ENCODE results near the gene ASB3.
"Not testable (repeated sequence)": the region's sequence is repeated elsewhere in the genome, so short reads cannot be mapped to it uniquely, and the experiment has no call there.

The ASB3 gene

DNA sequence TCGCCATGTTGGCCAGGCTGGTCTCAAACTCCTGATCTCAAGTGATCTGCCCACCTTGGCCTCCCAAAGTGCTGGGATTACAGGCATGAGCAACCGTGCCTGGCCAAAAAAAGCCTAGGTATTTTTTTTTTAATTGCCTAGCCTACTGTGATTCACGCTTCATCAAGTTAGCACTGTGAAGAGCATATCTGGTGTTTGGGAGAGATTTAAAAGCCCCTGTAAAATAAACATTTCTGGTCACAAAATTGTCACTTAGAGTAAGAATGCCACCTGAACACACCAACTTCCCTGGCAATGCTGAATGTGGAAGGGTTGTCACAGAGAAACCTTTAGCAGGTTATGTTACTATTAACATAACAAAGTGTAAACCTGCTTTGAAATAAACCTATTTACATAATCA lies 58.8 kb downstream of the ASB3 start:
- Histone ChIP-seq H3K36me3 (ENCODE audit: control insufficient read depth, low read depth, low read length) (no peaks in the 10 kb centered on the region), H3K9ac (ENCODE audit: low read length) (no peak overlapping the region), H3K27me3 (ENCODE audit: control insufficient read depth, insufficient read depth, low read length) (no peaks in the 10 kb centered on the region), H3K4me1 (ENCODE audit: control insufficient read depth, low read depth, low read length) (no peaks in the 10 kb centered on the region), H3K27ac (ENCODE audit: low read length) (no peak overlapping the region), H3K9me3 (ENCODE audit: control insufficient read depth, low read depth, low read length) (no peaks in the 10 kb centered on the region), H3K4me3 (ENCODE audit: low read length) (no peak overlapping the region)

DNA sequence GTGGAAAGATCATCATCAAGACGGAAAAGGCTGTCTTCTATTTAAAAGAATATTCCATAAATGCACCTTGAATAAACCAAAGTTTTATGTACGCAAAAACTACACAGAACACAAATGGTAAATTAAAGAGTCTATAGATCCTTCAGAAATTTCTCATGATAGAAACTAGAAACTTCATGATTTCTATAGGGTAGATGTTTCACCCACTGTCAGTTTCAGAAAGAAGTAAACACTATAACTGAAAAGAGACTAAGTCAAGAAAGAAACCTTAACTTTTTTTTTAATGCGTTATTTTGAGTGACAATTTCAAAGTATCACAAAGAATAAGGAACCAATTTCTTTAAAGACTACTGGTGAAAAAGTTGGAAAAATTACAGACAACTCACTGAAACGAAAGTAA lies 61.1 kb downstream of the ASB3 start:
- no peaks in the 10 kb centered on the region for H3K27me3 ChIP-seq (ENCODE audit: control insufficient read depth, insufficient read depth, low read length)
- no peaks in the 10 kb centered on the region for H3K4me1 ChIP-seq (ENCODE audit: control insufficient read depth, low read depth, low read length)
- no peaks in the 10 kb centered on the region for H3K36me3 ChIP-seq (ENCODE audit: control insufficient read depth, low read depth, low read length)
- H3K4me3 ChIP-seq (ENCODE audit: low read length), result no peak overlapping the region
- no peak overlapping the region for H3K9ac ChIP-seq (ENCODE audit: low read length)
- H3K27ac ChIP-seq (ENCODE audit: low read length), result no peak overlapping the region
- H3K9me3 ChIP-seq (ENCODE audit: control insufficient read depth, low read depth, low read length), result no peaks in the 10 kb centered on the region

DNA sequence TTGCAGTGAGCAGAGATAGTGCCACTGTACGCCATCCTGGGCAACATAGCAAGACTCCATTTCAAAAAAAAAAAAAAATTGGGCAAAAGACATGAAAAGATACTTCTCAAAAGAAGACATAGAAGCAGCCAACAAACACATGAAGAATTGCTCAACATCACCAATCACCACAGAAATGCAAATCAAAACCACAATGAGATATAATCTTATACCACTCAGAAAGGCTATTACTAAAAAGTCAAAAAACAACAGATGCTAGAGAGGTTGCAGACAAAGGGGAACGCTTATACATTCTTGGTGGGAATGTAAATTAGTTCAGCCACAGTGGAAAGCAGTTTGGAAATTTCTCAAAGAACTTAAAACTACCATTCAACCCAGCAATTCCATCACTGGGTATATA lies 62.2 kb downstream of the ASB3 start:
- Histone ChIP-seq H3K36me3 (ENCODE audit: control insufficient read depth, low read depth, low read length) (no peaks in the 10 kb centered on the region), H3K4me1 (ENCODE audit: control insufficient read depth, low read depth, low read length) (no peaks in the 10 kb centered on the region), H3K4me3 (ENCODE audit: low read length) (no peak overlapping the region), H3K27ac (ENCODE audit: low read length) (no peak overlapping the region), H3K9ac (ENCODE audit: low read length) (no peak overlapping the region), H3K9me3 (ENCODE audit: control insufficient read depth, low read depth, low read length) (no peaks in the 10 kb centered on the region), H3K27me3 (ENCODE audit: control insufficient read depth, insufficient read depth, low read length) (no peaks in the 10 kb centered on the region)

DNA sequence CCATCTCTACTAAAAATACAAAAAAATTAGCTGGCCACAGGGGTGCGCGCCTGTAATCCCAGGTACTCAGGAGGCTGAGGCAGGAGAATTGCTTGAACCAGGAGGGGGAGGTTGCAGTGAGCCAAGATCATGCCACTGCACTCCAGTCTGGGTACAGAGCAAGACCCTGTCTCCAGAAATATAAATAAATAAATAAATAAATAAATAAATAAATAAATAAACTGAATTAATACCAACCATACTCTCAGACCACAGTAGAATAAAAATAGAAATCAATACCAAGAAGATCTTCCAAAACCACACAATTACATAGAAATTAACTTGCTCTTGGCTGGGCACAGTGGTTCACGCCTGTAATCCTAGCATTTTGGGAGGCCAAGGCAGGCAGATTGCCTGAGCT lies 65.8 kb downstream of the ASB3 start:
- not testable (repeated sequence) for H3K9me3 ChIP-seq (ENCODE audit: control insufficient read depth, low read depth, low read length); H3K4me3 ChIP-seq (ENCODE audit: low read length); H3K9ac ChIP-seq (ENCODE audit: low read length); H3K27ac ChIP-seq (ENCODE audit: low read length); H3K36me3 ChIP-seq (ENCODE audit: control insufficient read depth, low read depth, low read length); H3K27me3 ChIP-seq (ENCODE audit: control insufficient read depth, insufficient read depth, low read length); H3K4me1 ChIP-seq (ENCODE audit: control insufficient read depth, low read depth, low read length)

DNA sequence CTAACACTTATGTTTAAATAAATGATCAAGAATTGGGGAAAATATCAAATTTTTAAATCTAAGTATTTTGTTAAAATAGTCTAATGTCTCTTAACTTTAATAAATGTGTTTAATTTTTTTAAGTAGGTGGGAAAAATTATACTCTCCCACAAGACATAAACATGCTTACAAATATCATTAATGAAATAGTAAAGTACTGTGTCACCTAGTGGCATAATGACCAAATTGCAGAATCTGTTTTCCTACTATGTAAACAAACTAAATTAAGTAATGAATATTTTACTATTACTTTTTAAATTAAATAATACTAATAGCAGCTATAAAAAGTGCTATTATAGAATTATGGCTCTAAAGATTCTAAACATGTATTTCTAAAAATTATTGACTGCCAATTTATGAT lies 71.2 kb downstream of the ASB3 start:
- no peak overlapping the region for H3K4me3 ChIP-seq (ENCODE audit: low read length)
- H3K4me1 ChIP-seq (ENCODE audit: control insufficient read depth, low read depth, low read length), result no peaks in the 10 kb centered on the region
- H3K9ac ChIP-seq (ENCODE audit: low read length), result no peak overlapping the region
- H3K9me3 ChIP-seq (ENCODE audit: control insufficient read depth, low read depth, low read length), result no peaks in the 10 kb centered on the region
- H3K36me3 ChIP-seq (ENCODE audit: control insufficient read depth, low read depth, low read length), result peaks cover under 1% of the 10 kb centered on the region
- H3K27me3 ChIP-seq (ENCODE audit: control insufficient read depth, insufficient read depth, low read length), result no peaks in the 10 kb centered on the region
- no peak overlapping the region for H3K27ac ChIP-seq (ENCODE audit: low read length)

DNA sequence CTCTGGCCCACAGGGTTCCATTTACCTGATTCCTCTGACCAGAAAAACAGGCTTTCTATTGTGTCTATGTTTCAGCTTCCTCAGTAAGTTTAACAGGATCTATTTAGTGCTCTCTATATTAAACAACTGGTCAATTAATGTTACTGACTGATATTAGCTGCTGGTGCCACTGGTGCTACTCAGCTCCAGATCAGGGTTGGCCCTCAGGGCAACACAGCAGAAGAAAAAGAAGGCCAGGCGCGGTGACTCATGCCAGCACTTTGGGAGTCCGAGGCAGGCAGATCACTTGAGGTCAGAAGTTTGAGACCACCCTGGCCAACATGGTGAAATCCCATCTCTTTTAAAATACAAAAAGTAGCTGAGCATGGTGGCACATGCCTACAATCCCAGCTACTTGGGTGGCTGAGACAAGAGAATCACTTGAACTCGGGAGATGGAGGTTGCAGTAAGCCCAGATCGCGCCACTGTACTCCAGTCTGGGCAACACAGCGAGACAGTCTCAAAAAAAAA lies 75.4 kb downstream of the ASB3 start:
- Histone ChIP-seq H3K4me3 (ENCODE audit: low read length) (no peak overlapping the region), H3K9me3 (ENCODE audit: control insufficient read depth, low read depth, low read length) (peaks cover 27% of the 10 kb centered on the region), H3K27ac (ENCODE audit: low read length) (no peak overlapping the region), H3K4me1 (ENCODE audit: control insufficient read depth, low read depth, low read length) (no peaks in the 10 kb centered on the region), H3K9ac (ENCODE audit: low read length) (no peak overlapping the region), H3K36me3 (ENCODE audit: control insufficient read depth, low read depth, low read length) (peaks cover 13% of the 10 kb centered on the region), H3K27me3 (ENCODE audit: control insufficient read depth, insufficient read depth, low read length) (no peaks in the 10 kb centered on the region)

DNA sequence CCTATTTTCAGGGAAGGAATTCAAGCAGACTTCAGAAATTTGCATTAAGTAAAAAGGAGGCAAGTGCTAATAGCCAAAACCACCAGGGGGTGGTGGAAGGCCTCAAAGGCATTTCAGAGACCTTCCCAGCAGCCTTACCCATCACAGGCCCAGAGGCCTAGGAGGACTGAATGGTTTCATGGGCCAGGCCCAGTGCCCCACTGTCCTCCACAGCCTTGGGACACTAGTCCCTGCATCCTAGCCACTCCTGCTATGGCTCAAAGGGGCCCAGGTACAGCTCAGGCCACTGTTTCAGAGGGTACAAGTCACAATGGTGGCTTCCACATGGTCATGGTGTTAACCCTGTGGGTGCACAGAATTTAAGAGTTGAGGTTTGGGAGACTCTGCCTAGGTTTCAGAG lies 77.8 kb downstream of the ASB3 start:
- Histone ChIP-seq H3K27me3 (ENCODE audit: control insufficient read depth, insufficient read depth, low read length) (no peaks in the 10 kb centered on the region), H3K4me3 (ENCODE audit: low read length) (no peak overlapping the region), H3K27ac (ENCODE audit: low read length) (no peak overlapping the region), H3K9me3 (ENCODE audit: control insufficient read depth, low read depth, low read length) (peaks cover 27% of the 10 kb centered on the region), H3K4me1 (ENCODE audit: control insufficient read depth, low read depth, low read length) (no peaks in the 10 kb centered on the region), H3K9ac (ENCODE audit: low read length) (no peak overlapping the region), H3K36me3 (ENCODE audit: control insufficient read depth, low read depth, low read length) (peaks cover 13% of the 10 kb centered on the region)

DNA sequence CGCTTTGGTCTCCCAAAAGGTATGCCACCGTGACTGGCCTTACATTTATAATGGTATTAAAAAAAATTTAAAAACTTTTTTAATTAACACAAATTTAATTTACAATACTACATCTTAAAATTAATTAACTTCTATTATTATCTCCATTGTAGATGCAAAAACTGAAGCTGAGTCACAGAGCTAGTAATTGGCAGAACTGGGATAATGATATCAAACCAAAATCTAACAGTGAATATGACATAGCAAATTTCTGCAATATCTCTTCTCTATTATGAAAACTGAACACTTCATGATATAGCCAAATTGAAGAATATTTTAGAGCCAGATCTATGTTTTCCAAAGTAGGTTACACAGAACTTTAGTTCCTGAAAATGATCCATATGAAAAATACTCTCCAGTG lies 85.5 kb downstream of the ASB3 start:
- Histone ChIP-seq H3K27ac (ENCODE audit: low read length) (no peak overlapping the region), H3K4me3 (ENCODE audit: low read length) (no peak overlapping the region), H3K4me1 (ENCODE audit: control insufficient read depth, low read depth, low read length) (no peaks in the 10 kb centered on the region), H3K27me3 (ENCODE audit: control insufficient read depth, insufficient read depth, low read length) (no peaks in the 10 kb centered on the region), H3K9ac (ENCODE audit: low read length) (no peak overlapping the region), H3K36me3 (ENCODE audit: control insufficient read depth, low read depth, low read length) (peaks cover 7% of the 10 kb centered on the region), H3K9me3 (ENCODE audit: control insufficient read depth, low read depth, low read length) (no peaks in the 10 kb centered on the region)

DNA sequence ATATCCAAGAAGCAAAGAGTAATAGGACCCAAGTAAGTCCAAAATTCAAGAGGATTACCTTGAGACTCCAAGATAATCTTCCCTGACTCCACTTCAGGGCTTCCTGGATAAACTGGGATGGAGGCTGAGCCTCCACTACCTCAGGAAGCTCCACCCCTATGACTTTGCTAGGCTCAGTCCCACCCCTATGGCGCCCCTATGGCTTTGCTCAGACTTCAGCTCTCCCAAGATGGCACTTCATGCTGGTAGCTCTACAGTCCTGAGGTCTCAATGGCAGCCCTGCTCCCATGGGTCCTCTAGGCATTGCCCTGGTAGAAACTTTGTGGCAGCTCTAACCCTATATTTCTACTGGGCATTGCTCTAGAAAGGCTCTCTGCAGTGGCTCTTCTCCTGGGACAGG lies 89.1 kb downstream of the ASB3 start:
- no peaks in the 10 kb centered on the region for H3K9me3 ChIP-seq (ENCODE audit: control insufficient read depth, low read depth, low read length)
- H3K36me3 ChIP-seq (ENCODE audit: control insufficient read depth, low read depth, low read length), result peaks cover 7% of the 10 kb centered on the region
- no peak overlapping the region for H3K4me3 ChIP-seq (ENCODE audit: low read length)
- no peak overlapping the region for H3K27ac ChIP-seq (ENCODE audit: low read length)
- no peaks in the 10 kb centered on the region for H3K27me3 ChIP-seq (ENCODE audit: control insufficient read depth, insufficient read depth, low read length)
- H3K9ac ChIP-seq (ENCODE audit: low read length), result no peak overlapping the region
- H3K4me1 ChIP-seq (ENCODE audit: control insufficient read depth, low read depth, low read length), result no peaks in the 10 kb centered on the region

DNA sequence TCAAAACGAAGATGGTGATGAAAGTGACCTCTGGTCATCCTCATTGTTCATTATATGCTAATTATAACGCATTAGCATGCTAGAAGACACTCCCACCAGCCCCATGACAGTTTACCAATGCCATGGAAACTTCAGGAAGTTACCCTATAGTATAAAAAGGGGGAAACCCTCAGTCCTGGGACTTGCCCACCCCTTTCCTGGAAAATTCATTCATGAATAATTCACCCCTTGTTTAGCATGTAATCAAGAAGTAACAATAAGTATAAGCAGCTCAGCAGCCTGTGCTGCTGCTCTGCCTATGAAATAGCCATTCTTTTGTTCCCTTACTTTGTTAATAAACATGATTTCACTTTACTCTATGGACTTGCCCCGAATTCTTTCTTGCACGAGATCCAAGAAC lies 89.7 kb downstream of the ASB3 start:
- Histone ChIP-seq H3K27ac (ENCODE audit: low read length) (no peak overlapping the region), H3K9me3 (ENCODE audit: control insufficient read depth, low read depth, low read length) (no peaks in the 10 kb centered on the region), H3K27me3 (ENCODE audit: control insufficient read depth, insufficient read depth, low read length) (no peaks in the 10 kb centered on the region), H3K4me1 (ENCODE audit: control insufficient read depth, low read depth, low read length) (no peaks in the 10 kb centered on the region), H3K9ac (ENCODE audit: low read length) (no peak overlapping the region), H3K36me3 (ENCODE audit: control insufficient read depth, low read depth, low read length) (peaks cover 7% of the 10 kb centered on the region), H3K4me3 (ENCODE audit: low read length) (no peak overlapping the region)

DNA sequence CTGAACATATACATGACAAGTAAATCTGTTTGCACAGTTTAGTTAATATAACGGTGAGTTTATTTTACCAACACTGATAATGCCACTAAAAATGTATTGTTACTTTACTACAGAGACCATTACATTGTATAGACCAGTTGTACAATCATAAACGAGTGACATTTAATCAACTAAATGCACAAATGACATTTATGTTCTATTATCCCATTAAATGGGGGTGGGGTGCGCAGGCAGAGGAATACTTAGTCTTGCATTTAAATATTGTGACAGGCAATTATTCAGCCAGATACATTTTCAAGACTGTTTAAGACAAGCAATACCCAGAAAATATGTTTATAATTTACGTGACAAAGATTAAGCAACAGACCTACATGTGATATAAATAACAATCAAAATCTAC lies 91.2 kb downstream of the ASB3 start:
- H3K27me3 ChIP-seq (ENCODE audit: control insufficient read depth, insufficient read depth, low read length), result no peaks in the 10 kb centered on the region
- H3K9me3 ChIP-seq (ENCODE audit: control insufficient read depth, low read depth, low read length), result no peaks in the 10 kb centered on the region
- H3K4me1 ChIP-seq (ENCODE audit: control insufficient read depth, low read depth, low read length), result no peaks in the 10 kb centered on the region
- H3K9ac ChIP-seq (ENCODE audit: low read length), result no peak overlapping the region
- no peak overlapping the region for H3K27ac ChIP-seq (ENCODE audit: low read length)
- H3K36me3 ChIP-seq (ENCODE audit: control insufficient read depth, low read depth, low read length), result peaks cover 7% of the 10 kb centered on the region
- H3K4me3 ChIP-seq (ENCODE audit: low read length), result no peak overlapping the region

DNA sequence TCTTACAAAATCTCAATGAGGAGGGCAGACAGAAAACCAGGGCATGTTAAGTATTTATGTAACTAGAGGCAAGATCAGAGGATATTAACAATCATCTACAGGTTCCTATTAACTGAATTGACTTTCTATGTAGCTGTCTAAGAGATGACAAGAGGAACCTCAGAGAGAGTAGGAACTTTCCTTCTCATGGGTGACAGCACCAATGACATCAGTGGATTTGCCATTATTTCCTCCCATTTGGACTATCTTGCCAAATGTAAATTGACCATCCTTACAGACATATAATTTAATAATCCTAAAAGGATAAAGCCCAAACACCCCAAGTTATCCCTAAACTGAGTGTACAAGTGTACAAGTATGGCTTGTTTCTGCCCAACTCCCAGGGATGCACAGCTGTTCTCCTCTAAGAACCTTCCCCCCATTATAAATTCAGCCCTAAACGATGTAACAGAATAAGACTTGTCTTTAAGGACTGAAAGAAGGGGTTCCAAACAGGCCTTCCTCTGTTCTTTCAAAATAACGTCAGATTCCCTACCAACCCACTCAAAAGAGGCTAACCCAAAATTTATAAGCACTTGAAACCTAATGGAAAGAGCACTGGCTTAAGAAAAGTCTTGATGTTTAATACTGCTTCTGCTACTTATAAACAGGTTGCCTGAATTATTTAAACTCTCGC lies 92.5 kb downstream of the ASB3 start:
- H3K4me3 ChIP-seq (ENCODE audit: low read length), result no peak overlapping the region
- H3K27me3 ChIP-seq (ENCODE audit: control insufficient read depth, insufficient read depth, low read length), result no peaks in the 10 kb centered on the region
- H3K4me1 ChIP-seq (ENCODE audit: control insufficient read depth, low read depth, low read length), result no peaks in the 10 kb centered on the region
- H3K9ac ChIP-seq (ENCODE audit: low read length), result no peak overlapping the region
- H3K27ac ChIP-seq (ENCODE audit: low read length), result no peak overlapping the region
- no peaks in the 10 kb centered on the region for H3K9me3 ChIP-seq (ENCODE audit: control insufficient read depth, low read depth, low read length)
- H3K36me3 ChIP-seq (ENCODE audit: control insufficient read depth, low read depth, low read length), result peaks cover 2% of the 10 kb centered on the region

Data from iPS-18a (cell line).